ENCODE results near the gene LRBA.

GRCh38 chr4:150235808-150236271 is 779.2 kb downstream of the LRBA start:
- TF ChIP-seq CTCF (IDR thresholded peaks at IDR 0.05) (no peak), POLR2AphosphoS5 (IDR thresholded peaks at IDR 0.05) (no peak)

Measured in stomach (tissue), 4 donors.